ENCODE data around the gene EMX2.

DNA sequence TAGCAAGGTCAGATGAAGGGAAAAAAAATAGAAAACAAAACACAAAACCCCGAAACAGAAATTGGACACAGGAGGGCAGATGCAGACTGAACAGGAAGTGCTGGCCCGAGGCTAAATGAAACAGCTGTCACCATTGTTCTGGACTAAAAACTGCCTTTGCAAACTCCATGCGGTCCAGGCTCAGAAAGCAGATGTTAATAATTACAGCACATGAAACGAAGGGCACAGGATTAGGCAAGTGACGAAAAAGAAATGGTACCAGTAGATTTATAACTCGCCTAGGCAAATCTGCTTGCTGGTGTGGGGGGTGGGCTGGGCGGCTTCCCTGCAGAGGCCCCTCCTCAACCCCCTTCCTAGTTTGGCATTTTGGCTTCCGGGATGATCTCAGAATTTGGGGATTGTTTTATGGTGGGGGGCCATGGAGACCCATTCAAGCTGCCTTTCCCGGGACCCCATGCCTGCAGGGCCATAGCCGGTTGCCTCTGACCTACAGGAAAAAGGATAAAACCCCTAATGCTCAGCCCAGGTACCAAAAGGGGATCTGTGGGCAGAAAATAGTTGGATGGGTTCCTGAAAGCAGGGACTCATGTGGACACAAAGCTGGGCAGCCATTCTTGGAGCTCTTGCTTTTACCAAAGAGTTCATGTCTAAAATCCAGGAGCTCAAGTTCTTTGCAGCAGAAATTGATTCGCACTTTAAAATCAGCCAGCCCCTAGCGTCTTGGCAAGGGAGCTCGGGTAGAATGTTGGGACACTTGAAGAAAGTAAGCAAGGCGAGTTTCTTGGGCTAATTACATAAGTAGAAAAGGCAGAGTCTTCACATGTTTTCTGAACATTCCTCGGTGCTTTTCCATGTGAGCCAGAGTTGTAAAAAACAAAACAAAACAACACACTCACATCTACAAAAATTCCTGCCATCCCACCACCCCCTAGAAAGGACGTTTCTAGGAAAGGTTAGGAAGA is 39.0 kb upstream of the EMX2 start:
- TF ChIP-seq CTCF (IDR thresholded peaks at IDR 0.05) (no peak), POLR2A (IDR thresholded peaks at IDR 0.05) (no peak)

All from vagina (tissue), 2 donors.